HEK293 (cell line): ENCODE data around the gene PLCB3.

Experiments used
- CTCF ChIA-PET: fragments of 350-600 bp; formaldehyde crosslinking; extraction: SDS; loops from one replicate; lab custom pipeline; 2021; ENCODE audit warnings: antibody characterized with exemption; lab: Yijun Ruan, JAX
- POLR2A ChIA-PET: fragments of 300-600 bp; formaldehyde crosslinking; extraction: SDS; loops from one replicate; lab custom pipeline; 2020; ENCODE audit warnings: antibody characterized with exemption, inconsistent platforms; lab: Yijun Ruan, JAX
- H3K27ac ChIP-seq: fragments of 200-500 bp; sonication (Bioruptor generic); 2 replicates; pipeline ENCODE4 v1.5.1; 2014; ENCODE audit warnings: low read depth, low read length, control low read depth, inconsistent platforms; ENCODE audit errors: extremely low read depth
- H3K36me3 ChIP-seq, 2 experiments: fragments of 200-500 bp in 1 of 2; sonication (Bioruptor generic) in 1 of 2; 1 replicate in 1 of 2; 2 replicates in 1 of 2; pipeline ENCODE4 v1.5.1; 2014 to 2017; ENCODE audit warnings: inconsistent platforms in 2 of 2, low read length in 2 of 2; ENCODE audit not compliant: control insufficient read depth in 2 of 2, insufficient read depth in 1 of 2
- H3K4me1 ChIP-seq: fragments of 200-500 bp; sonication (Bioruptor generic); 2 replicates; pipeline ENCODE4 v1.5.1; 2014; ENCODE audit warnings: mild to moderate bottlenecking, low read length, inconsistent platforms; ENCODE audit not compliant: control insufficient read depth, insufficient read depth
- H3K4me3 ChIP-seq: 2 replicates; pipeline ENCODE4 v1.5.1; 2011; ENCODE audit warnings: low read depth, mild to moderate bottlenecking, control low read depth, low read length, moderate library complexity
- H3K9me3 ChIP-seq: fragments of 200-500 bp; sonication (Bioruptor generic); 2 replicates; pipeline ENCODE4 v1.5.1; 2014; ENCODE audit warnings: low read depth, low read length, inconsistent platforms; ENCODE audit not compliant: control insufficient read depth, insufficient read depth
- GLIS1 ChIP-seq: fragments of 450-650 bp; formaldehyde crosslinking; IDR thresholded peaks from 2 replicates; pipeline ENCODE4 v1.5.1; 2016; ENCODE audit warnings: missing biosample characterization, missing genetic modification characterization
- OVOL3 ChIP-seq: fragments of 450-650 bp; formaldehyde crosslinking; IDR thresholded peaks from 2 replicates; pipeline ENCODE4 v1.5.1; 2016; ENCODE audit warnings: missing biosample characterization, missing genetic modification characterization
- YY2 ChIP-seq: fragments of 450-650 bp; formaldehyde crosslinking; IDR thresholded peaks from 2 replicates; pipeline ENCODE4 v1.5.1; 2016; ENCODE audit warnings: missing biosample characterization, missing genetic modification characterization
- ZBTB20 ChIP-seq: fragments of 450-650 bp; formaldehyde crosslinking; IDR thresholded peaks from 2 replicates; pipeline ENCODE4 v1.5.1; 2016; ENCODE audit warnings: missing biosample characterization, missing genetic modification characterization
- ZFP37 ChIP-seq: fragments of 450-650 bp; formaldehyde crosslinking; IDR thresholded peaks from 2 replicates; pipeline ENCODE4 v1.5.1; 2016; ENCODE audit warnings: missing biosample characterization, missing genetic modification characterization
- ZNF10 ChIP-seq: fragments of 450-650 bp; formaldehyde crosslinking; IDR thresholded peaks from 2 replicates; pipeline ENCODE4 v1.5.1; 2017; ENCODE audit warnings: missing biosample characterization, missing genetic modification characterization
- ZNF132 ChIP-seq: fragments of 450-650 bp; formaldehyde crosslinking; IDR thresholded peaks from 2 replicates; pipeline ENCODE4 v1.5.1; 2017; ENCODE audit warnings: missing biosample characterization, missing genetic modification characterization, borderline replicate concordance
- ZNF155 ChIP-seq: fragments of 450-650 bp; formaldehyde crosslinking; IDR thresholded peaks from 2 replicates; pipeline ENCODE4 v1.5.1; 2016; ENCODE audit warnings: missing biosample characterization, missing genetic modification characterization
- ZNF221 ChIP-seq: fragments of 450-650 bp; formaldehyde crosslinking; IDR thresholded peaks from 2 replicates; pipeline ENCODE4 v1.5.1; 2017; ENCODE audit warnings: missing biosample characterization, missing genetic modification characterization, borderline replicate concordance
- ZNF266 ChIP-seq: fragments of 450-650 bp; formaldehyde crosslinking; IDR thresholded peaks from 2 replicates; pipeline ENCODE4 v1.5.1; 2016; ENCODE audit warnings: missing biosample characterization, missing genetic modification characterization, low read depth
- ZNF544 ChIP-seq: fragments of 450-650 bp; formaldehyde crosslinking; IDR thresholded peaks from 2 replicates; pipeline ENCODE4 v1.5.0; 2017; ENCODE audit warnings: missing biosample characterization, missing genetic modification characterization
- ZNF555 ChIP-seq: fragments of 450-650 bp; formaldehyde crosslinking; conservative IDR thresholded peaks from 2 replicates; pipeline ENCODE4 v1.5.1; 2017; ENCODE audit warnings: missing biosample characterization, mild to moderate bottlenecking, missing genetic modification characterization, inconsistent platforms
- ZNF623 ChIP-seq: fragments of 450-650 bp; formaldehyde crosslinking; IDR thresholded peaks from 2 replicates; pipeline ENCODE4 v1.5.1; 2016; ENCODE audit warnings: missing biosample characterization, missing genetic modification characterization
- ZNF626 ChIP-seq: fragments of 450-650 bp; sonication (Bioruptor Pico); formaldehyde crosslinking; IDR thresholded peaks from 2 replicates; pipeline ENCODE4 v1.5.1; 2018; ENCODE audit warnings: missing biosample characterization, missing genetic modification characterization, inconsistent platforms
- ZNF660 ChIP-seq: fragments of 450-650 bp; IDR thresholded peaks from 2 replicates; pipeline ENCODE4 v1.5.1; 2018; ENCODE audit warnings: missing biosample characterization, mild to moderate bottlenecking, missing genetic modification characterization
- ZNF677 ChIP-seq: fragments of 450-650 bp; IDR thresholded peaks from 2 replicates; pipeline ENCODE4 v1.5.0; 2018; ENCODE audit warnings: missing biosample characterization, mild to moderate bottlenecking, missing genetic modification characterization, moderate library complexity
- ZNF785 ChIP-seq: fragments of 450-650 bp; formaldehyde crosslinking; IDR thresholded peaks from 2 replicates; pipeline ENCODE4 v1.5.1; 2016; ENCODE audit warnings: missing biosample characterization, missing genetic modification characterization
- ZNF837 ChIP-seq: fragments of 450-650 bp; formaldehyde crosslinking; IDR thresholded peaks from 2 replicates; pipeline ENCODE4 v1.5.1; 2016; ENCODE audit warnings: missing biosample characterization, missing genetic modification characterization
- ZSCAN23 ChIP-seq: fragments of 450-650 bp; formaldehyde crosslinking; IDR thresholded peaks from 2 replicates; pipeline ENCODE4 v1.5.1; 2016; ENCODE audit warnings: missing biosample characterization, missing genetic modification characterization
- TF ChIP-seq, protein P1 (sequence below): fragments of 450-650 bp; formaldehyde crosslinking; IDR thresholded peaks from 2 replicates; pipeline ENCODE4 v1.5.1; 2016; ENCODE audit warnings: missing biosample characterization, missing genetic modification characterization
- TF ChIP-seq, protein P2 (sequence below): fragments of 450-650 bp; formaldehyde crosslinking; IDR thresholded peaks from 2 replicates; pipeline ENCODE4 v1.5.1; 2016; ENCODE audit warnings: missing biosample characterization, missing genetic modification characterization
- TF ChIP-seq, protein P3 (sequence below): fragments of 450-650 bp; formaldehyde crosslinking; IDR thresholded peaks from 2 replicates; pipeline ENCODE4 v1.5.1; 2016; ENCODE audit warnings: missing biosample characterization, missing genetic modification characterization, borderline replicate concordance
- TF ChIP-seq, protein P4 (sequence below): fragments of 450-650 bp; formaldehyde crosslinking; IDR thresholded peaks from 2 replicates; pipeline ENCODE4 v1.5.1; 2017; ENCODE audit warnings: missing biosample characterization, missing genetic modification characterization

PLCB3 gene

GRCh38 chr11:64260147-64260708 is 8.9 kb downstream of the PLCB3 start (continued):
- TF ChIP-seq ZNF221 (tag by site-specific recombination) (no peak), ZNF555 (tag by site-specific recombination) (no peak), ZFP37 (no peak), ZNF266 (no peak), ZNF623 (tag by site-specific recombination) (peak; percentile 98), GLIS1 (peak; percentile 96), OVOL3 (tag by site-specific recombination) (no peak), ZNF677 (no peak), ZNF660 (tag by site-specific recombination) (no peak), ZBTB20 (tag by site-specific recombination) (no peak)
- TF ChIP-seq, protein P1, sequence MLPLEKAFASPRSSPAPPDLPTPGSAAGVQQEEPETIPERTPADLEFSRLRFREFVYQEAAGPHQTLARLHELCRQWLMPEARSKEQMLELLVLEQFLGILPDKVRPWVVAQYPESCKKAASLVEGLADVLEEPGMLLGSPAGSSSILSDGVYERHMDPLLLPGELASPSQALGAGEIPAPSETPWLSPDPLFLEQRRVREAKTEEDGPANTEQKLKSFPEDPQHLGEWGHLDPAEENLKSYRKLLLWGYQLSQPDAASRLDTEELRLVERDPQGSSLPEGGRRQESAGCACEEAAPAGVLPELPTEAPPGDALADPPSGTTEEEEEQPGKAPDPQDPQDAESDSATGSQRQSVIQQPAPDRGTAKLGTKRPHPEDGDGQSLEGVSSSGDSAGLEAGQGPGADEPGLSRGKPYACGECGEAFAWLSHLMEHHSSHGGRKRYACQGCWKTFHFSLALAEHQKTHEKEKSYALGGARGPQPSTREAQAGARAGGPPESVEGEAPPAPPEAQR, result no peak

GRCh38 chr11:64261556-64262080 is 10.3 kb downstream of the PLCB3 start:
- peaks cover 0 to 79% of the 10 kb centered on the region in 2 experiments; a peak in 2 of 3 replicates for H3K36me3 ChIP-seq
- H3K4me3 ChIP-seq, result no peak overlapping the region
- POLR2A ChIA-PET, result no interaction called here
- no peaks in the 10 kb centered on the region for H3K9me3 ChIP-seq
- H3K27ac ChIP-seq, result no peak overlapping the region
- CTCF ChIA-PET, result interaction anchor here (0.6 kb wide), 1 partner anchor 109 kb away, joined by 3 read pairs; no protein-coding TSS in a partner anchor
- TF ChIP-seq ZSCAN23 (tag by site-specific recombination) (no peak), ZNF132 (no peak), ZNF837 (tag by site-specific recombination) (no peak), ZNF785 (tag by site-specific recombination) (no peak), ZNF10 (tag by site-specific recombination) (no peak), ZNF155 (tag by site-specific recombination) (no peak), ZNF626 (tag by site-specific recombination) (no peak), YY2 (no peak), ZNF544 (tag by site-specific recombination) (no peak)
- TF ChIP-seq, protein P2, sequence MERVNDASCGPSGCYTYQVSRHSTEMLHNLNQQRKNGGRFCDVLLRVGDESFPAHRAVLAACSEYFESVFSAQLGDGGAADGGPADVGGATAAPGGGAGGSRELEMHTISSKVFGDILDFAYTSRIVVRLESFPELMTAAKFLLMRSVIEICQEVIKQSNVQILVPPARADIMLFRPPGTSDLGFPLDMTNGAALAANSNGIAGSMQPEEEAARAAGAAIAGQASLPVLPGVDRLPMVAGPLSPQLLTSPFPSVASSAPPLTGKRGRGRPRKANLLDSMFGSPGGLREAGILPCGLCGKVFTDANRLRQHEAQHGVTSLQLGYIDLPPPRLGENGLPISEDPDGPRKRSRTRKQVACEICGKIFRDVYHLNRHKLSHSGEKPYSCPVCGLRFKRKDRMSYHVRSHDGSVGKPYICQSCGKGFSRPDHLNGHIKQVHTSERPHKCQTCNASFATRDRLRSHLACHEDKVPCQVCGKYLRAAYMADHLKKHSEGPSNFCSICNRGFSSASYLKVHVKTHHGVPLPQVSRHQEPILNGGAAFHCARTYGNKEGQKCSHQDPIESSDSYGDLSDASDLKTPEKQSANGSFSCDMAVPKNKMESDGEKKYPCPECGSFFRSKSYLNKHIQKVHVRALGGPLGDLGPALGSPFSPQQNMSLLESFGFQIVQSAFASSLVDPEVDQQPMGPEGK (tag by site-specific recombination), result no peak
- TF ChIP-seq, protein P3, sequence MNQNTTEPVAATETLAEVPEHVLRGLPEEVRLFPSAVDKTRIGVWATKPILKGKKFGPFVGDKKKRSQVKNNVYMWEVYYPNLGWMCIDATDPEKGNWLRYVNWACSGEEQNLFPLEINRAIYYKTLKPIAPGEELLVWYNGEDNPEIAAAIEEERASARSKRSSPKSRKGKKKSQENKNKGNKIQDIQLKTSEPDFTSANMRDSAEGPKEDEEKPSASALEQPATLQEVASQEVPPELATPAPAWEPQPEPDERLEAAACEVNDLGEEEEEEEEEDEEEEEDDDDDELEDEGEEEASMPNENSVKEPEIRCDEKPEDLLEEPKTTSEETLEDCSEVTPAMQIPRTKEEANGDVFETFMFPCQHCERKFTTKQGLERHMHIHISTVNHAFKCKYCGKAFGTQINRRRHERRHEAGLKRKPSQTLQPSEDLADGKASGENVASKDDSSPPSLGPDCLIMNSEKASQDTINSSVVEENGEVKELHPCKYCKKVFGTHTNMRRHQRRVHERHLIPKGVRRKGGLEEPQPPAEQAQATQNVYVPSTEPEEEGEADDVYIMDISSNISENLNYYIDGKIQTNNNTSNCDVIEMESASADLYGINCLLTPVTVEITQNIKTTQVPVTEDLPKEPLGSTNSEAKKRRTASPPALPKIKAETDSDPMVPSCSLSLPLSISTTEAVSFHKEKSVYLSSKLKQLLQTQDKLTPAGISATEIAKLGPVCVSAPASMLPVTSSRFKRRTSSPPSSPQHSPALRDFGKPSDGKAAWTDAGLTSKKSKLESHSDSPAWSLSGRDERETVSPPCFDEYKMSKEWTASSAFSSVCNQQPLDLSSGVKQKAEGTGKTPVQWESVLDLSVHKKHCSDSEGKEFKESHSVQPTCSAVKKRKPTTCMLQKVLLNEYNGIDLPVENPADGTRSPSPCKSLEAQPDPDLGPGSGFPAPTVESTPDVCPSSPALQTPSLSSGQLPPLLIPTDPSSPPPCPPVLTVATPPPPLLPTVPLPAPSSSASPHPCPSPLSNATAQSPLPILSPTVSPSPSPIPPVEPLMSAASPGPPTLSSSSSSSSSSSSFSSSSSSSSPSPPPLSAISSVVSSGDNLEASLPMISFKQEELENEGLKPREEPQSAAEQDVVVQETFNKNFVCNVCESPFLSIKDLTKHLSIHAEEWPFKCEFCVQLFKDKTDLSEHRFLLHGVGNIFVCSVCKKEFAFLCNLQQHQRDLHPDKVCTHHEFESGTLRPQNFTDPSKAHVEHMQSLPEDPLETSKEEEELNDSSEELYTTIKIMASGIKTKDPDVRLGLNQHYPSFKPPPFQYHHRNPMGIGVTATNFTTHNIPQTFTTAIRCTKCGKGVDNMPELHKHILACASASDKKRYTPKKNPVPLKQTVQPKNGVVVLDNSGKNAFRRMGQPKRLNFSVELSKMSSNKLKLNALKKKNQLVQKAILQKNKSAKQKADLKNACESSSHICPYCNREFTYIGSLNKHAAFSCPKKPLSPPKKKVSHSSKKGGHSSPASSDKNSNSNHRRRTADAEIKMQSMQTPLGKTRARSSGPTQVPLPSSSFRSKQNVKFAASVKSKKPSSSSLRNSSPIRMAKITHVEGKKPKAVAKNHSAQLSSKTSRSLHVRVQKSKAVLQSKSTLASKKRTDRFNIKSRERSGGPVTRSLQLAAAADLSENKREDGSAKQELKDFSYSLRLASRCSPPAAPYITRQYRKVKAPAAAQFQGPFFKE, result no peak
- TF ChIP-seq, protein P4, sequence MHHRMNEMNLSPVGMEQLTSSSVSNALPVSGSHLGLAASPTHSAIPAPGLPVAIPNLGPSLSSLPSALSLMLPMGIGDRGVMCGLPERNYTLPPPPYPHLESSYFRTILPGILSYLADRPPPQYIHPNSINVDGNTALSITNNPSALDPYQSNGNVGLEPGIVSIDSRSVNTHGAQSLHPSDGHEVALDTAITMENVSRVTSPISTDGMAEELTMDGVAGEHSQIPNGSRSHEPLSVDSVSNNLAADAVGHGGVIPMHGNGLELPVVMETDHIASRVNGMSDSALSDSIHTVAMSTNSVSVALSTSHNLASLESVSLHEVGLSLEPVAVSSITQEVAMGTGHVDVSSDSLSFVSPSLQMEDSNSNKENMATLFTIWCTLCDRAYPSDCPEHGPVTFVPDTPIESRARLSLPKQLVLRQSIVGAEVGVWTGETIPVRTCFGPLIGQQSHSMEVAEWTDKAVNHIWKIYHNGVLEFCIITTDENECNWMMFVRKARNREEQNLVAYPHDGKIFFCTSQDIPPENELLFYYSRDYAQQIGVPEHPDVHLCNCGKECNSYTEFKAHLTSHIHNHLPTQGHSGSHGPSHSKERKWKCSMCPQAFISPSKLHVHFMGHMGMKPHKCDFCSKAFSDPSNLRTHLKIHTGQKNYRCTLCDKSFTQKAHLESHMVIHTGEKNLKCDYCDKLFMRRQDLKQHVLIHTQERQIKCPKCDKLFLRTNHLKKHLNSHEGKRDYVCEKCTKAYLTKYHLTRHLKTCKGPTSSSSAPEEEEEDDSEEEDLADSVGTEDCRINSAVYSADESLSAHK (tag by site-specific recombination), result no peak
- H3K4me1 ChIP-seq, result no peaks in the 10 kb centered on the region; the same call in 1 of the 2 replicates
